ENCODE results near the gene TAP1.

GRCh38 chr6:32889533-32889932, 36.0 kb upstream of the TAP1 start:
- TF ChIP-seq, protein P1, sequence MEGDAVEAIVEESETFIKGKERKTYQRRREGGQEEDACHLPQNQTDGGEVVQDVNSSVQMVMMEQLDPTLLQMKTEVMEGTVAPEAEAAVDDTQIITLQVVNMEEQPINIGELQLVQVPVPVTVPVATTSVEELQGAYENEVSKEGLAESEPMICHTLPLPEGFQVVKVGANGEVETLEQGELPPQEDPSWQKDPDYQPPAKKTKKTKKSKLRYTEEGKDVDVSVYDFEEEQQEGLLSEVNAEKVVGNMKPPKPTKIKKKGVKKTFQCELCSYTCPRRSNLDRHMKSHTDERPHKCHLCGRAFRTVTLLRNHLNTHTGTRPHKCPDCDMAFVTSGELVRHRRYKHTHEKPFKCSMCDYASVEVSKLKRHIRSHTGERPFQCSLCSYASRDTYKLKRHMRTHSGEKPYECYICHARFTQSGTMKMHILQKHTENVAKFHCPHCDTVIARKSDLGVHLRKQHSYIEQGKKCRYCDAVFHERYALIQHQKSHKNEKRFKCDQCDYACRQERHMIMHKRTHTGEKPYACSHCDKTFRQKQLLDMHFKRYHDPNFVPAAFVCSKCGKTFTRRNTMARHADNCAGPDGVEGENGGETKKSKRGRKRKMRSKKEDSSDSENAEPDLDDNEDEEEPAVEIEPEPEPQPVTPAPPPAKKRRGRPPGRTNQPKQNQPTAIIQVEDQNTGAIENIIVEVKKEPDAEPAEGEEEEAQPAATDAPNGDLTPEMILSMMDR (IDR thresholded peaks at IDR 0.05; ENCODE audit: extremely low read depth in 1 of 2, insufficient read depth in 1 of 2, low read depth in 1 of 2, low read length in 2 of 2) = no peak
- TF ChIP-seq POLR2A (IDR thresholded peaks at IDR 0.05; ENCODE audit: low read depth, low read length) = no peak
